Measurements from ENCODE around the gene KDM2A.
A peak's percentile ranks its signal among the peaks of the same experiment; 100 is the strongest.
"Not testable (repeated sequence)": the region's sequence is repeated elsewhere in the genome, so short reads cannot be mapped to it uniquely, and the experiment has no call there.

Gene KDM2A

DNA sequence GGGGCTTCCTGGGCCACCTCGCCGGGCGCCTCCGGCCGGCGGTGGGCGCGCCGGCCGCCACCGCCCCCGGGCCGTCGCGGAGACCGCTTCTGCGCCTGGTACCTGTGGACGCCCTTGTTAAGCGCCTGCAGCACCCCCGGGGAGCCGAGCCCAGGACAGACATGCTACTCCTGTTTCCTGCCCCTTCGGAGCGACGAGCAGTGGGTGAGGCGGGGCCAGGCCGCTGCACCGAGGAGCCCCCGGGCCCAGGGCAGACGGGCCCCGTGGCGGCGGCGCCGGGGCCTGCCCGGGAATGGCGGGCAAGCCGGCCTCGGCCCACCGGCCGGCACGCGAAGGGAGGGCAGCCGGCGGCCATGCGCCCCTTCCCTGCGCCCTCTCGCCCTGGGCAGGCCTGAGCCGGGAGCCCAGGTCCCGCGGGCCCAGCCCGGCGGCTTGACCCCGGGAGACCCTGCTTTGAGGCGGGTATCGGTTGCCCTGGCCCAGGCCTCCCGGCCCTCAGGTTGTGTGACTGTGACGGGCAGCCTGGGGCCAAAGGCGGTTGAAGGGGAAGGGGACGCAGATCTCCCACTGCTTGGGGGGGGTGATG is 789 bp upstream of the KDM2A start:
- DNase-seq = no peak

DNA sequence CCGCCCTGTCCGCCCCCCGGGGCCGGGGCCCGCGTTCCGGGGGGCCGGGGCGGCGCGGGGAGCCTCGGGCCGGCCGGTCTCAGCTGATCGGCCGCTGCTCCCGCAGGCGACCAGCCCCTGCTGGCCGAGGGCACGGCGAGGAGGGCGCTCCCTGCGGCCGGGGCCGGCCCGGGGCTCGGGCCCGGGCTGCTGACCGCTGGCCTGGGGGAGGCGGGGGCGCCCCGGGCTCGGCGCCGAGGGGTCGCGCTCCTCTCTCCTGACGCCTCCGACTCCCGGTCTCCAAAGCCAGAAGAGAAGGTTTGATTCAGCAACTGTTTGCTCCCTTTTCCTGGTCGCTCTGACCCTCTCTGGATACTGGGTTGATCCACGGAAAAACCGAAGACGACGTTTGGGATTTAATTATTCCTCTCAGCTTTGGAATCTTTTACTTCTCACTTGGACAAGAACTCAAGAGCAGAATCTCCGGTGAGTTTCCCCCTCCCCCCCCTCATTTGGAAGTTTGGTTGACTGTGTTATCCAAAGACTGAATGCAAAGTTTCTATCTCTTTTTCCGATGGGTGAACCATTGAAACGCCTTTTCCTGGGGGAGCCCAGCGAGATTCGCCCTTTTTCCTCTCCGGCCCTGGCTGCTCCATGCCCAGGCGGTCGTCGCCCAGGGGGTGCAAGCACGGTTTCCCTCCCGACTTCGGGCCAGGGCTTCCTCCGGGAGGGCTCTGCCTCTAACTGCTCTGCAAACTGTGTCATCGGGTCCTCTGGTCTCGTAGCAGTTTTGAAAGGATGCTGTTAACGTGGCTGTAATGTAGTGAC is 725 bp downstream of the KDM2A start:
- DNase-seq = peak in 1 of 2 experiments; percentile 5

DNA sequence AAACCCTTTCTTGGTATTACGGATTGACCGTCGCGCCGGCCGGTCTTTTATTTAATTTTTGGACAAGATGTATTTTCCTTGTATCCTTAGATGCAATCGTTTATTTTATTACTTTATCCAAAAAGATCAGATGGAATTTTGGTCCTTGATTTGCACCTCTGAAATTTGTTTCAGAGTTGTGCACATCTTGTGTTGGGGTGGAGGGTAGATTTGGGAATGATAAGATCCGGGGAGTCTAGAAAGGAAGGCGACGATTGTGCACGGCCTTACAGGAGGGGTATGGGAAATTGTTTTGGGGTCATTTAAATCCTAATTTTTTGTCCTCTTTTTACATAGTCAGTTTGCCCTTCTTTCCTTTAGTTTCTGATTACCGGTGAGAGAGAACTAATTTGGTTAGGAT is 1.4 kb downstream of the KDM2A start:
- no peak for DNase-seq

DNA sequence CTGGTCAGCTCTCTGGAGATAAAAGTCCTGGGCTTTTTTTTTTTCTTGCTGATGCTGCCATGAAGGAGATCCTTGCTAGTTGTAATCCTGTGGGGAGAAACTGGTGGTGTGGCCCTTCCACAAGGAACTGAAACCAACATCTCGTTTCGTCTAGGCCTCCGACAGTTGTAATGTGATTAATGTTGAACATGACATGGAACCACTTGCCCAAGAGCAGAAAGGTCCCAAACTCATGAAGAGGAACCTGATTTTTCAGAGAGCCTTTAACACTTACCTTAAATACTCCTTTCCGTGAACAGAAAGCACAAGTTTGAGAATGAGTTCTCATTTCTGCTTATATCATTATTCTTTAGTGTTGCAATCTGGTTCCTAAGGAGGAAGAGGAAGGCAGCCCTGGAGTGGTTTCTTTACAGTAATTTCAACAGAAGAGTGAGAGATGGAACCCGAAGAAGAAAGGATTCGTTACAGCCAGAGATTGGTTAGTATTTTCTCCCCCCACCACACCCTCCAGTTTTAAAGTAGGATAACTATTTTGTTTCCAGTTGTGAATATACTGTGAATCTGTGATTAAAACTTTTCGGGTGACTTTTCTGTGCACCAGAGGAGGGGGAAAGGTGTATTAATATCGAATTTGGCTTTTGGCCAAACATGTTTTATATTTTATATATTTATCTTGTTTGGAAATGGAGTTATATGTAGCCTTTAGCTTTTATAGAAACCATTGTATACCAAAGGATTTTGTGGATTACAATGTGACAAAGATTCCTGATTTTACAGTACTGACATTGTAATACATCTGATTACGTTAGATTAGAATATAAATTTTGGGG is 2.0 kb downstream of the KDM2A start:
- peak; percentile 87 to 91 for DNase-seq

DNA sequence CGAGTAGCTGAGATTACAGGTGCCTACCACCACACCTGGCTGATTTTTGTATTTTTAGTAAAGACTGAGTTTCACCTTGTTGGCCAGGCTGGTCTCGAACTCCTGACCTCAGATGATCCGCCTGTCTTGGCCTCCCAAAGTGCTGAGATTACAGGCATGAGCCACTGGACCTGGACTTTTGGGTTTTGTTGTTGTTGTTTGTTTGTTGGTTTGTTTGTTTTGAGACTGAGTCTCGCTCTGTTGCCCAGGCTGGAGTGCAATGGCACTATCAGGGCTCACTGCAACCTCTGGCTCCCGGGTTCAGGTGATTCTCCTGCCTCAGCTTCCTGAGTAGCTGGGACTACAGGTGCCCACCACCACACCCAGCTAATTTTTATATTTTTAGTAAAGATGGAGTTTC is 4.7 kb downstream of the KDM2A start:
- not testable (repeated sequence) for DNase-seq

DNA sequence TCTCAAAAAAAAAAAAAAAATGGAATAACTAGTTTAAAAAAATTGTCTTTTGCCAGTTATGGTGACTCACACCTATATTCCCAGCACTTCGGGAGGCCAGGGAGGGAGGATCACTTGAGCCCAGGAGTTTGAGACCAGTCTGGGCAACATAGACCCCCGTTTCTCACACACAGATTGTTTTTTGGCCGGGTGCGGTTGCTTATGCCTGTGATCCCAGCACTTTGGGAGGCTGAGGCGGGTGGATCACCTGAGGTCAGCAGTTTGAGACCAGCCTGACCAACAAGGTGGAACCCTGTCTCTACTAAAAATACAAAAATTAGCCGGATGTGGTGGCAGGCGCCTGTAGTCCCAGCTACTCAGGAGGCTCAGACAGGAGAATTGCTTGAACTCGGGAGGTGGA is 7.2 kb downstream of the KDM2A start:
- DNase-seq = not testable (repeated sequence)

DNA sequence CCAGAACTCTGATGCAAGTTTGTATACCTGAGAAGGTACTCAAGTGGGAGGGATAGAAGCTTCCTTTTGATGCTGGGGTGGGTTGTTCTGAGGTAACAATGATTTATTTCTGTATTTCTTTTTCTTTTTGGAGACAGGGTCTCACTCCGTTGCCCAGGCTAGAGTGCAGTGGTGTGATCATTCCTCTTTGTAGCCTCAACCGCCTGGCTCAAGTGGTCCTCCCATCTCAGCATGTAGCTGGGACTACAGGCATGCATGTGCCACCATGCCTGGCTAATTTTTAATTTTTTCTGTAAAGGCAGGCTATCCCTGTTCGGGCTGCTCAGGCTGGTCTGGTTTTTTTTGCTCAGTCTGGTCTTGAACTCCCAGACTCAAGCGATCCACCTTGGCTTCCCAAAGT is 7.9 kb downstream of the KDM2A start:
- DNase-seq = no peak

DNA sequence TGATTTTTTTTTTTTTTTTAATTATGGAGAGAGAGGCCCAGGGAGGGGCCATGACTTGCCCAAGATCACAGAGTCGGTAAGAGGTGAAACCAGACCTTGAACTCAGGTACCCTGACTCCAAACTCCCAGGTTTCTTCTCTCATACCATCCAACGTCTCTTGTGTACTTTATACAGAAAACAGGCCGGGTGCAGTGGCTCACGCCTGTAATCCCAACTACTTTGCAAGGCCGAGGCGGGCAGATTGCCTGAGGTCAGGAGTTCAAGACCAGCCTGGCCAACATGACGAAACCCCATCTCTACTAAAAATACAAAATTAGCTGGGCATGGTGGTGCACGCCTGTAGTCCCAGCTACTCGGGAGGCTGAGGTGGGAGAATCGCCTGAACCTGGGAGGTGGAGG is 11.8 kb downstream of the KDM2A start:
- not testable (repeated sequence) for DNase-seq

DNA sequence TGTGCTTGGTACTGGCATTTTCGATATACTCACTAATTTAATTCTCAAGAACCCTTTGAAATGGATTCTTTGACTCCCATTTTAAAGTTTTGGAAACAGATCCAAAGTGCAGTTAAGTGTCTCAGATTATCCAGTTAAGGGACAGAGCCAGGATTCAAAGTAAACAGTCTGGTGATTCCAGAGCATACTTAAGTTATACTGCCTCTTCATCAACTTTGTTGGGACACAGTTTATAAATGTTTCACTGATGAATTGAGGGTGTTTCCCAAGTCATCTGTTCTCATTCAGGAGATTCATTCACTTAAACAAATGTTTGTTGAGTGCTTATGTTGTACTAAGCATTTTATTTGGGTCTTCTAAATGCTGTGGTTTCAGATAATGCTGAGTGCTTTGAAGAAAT is 17.1 kb downstream of the KDM2A start:
- DNase-seq = no peak

DNA sequence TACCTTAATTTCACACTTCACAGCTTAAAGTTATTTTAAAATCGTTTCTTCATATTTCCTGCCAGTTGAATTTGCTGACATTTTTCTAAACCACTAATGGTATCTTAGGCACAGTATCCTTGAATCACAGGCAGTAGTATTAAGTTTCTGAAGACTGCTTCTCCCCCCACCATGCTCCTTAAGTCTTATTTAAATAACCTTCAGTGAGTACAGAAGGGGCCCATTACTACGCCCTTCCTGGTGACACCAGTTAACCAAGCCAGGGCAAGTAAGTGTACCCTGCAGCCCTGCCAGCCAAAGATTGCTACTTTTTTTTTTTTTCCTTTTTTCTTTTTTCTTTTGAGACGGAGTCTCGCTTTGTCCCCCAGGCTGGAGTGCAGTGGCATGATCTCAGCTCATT is 19.9 kb downstream of the KDM2A start:
- DNase-seq = no peak

DNA sequence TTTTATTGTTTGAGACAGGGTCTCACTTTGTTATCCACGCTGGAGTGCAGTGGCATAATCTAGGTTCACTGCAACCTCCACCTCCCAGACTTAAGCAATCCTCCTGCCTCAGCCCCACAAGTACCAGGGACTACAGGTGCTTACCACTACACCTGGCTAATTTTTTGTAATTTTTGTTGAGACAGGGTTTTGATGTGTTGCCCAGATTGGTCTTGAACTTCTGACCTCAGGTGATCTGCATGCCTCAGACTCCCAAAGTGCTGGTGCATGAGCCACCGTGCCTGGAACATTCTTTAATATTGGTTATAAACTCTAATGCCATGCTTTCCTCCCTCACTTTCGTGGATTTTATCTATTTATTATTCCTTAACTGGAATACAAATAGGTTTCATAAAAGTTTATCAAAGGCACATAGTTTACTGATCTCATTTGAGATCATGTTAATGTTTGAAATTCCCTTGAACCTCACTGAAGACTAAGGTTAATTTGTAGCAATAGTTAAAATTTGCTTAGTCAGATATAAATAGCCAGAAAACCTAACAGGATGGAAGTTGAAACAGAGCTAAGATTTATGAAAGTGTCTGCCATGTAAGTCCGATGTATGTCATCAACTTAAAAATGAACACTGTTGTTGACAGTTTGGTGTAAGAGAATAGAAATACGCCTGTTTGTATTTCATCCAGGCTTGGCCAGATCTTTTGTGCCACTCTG is 27.6 kb downstream of the KDM2A start:
- no peak for DNase-seq

DNA sequence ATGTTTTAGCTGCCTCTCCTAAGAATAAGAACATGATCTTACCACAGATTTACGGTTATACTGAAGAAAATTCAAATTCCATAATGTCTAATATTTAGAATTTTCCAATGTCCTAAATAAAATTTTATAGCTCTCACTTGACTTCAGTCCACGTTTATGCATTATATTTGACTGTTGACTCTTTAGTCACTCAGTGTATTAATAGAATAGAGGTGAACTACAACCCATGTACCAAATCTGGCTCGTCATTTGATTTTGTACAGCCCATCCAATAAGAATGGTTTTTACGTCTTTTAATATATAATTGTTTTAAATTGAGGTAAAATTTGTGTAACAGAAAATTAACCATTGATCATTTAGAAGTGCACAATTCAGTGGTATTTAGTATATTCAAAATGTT is 34.9 kb downstream of the KDM2A start:
- no peak for DNase-seq

DNA sequence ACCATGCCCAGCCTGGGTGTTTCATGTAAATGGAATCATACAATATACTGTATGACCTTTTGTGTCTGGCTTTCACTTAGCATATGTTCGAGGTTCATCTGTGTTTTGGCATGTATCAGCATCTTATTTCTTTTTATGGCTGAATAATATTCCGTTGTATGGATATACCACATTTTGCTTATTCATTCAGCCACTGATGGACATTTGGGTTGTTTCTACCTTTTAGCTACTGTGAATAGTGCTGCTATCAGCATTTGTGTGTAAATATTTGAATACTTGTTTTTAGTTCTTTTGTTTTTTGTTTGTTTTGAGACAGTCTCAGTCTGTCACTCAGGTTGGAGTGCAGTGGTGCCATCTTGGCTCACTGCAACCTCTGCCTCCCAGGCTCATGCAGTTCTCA is 35.7 kb downstream of the KDM2A start:
- no peak for DNase-seq

DNA sequence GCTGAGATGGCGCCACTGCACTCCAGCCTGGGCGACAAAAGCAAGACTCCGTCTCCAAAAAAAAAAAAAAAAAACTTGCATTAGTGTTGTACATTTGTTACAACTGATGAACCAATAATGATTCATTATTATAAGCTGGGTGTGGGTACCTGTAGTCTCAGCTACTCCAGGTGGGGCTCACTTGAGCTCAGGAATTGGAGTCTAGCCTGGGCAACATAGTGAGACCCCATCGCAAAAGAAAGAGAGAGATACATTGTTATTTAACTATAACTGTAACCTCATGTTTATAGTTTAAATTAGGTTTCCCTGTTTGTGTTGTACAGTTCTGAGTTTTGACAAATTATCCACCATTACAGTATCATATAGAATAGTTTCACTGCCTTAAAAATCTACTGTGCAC is 38.6 kb downstream of the KDM2A start:
- DNase-seq = no peak

DNA sequence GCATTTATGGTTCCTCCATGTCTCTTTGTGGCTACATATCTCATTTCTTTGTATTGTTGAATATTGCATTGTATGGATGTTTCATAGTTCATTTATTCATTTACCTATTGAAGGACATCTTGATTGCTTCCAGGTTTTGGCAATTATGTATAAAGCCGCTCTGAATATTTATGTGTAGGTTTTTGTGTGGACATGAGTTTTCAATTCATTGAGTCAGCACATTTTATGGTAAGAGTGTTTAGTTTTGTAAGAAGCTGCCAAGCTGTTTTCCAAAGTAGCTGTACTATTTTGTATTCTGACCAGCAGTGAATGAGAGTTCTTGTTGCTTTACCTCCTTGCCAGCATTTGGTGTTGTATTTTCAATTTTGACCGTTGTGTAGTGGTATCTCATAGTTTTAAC is 39.2 kb downstream of the KDM2A start:
- DNase-seq = no peak

DNA sequence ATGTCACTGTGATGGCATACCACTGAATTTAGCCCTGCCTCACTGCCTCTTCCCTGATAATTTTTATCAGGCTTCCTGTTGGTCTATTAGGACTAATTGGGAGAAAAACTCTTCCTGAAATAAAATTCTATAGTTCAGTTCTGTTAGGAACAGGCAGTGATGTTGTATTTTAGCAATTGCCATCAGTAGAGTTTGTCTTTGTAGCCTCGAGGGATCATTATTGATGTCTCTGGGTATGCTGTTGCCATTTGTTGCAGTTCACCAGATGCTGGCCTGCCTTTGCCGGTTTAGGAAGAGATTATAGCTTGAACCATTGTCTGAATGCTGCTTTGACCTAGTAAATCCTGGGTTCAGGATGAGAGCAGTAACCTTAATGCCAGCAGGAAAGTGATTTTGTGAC is 41.0 kb downstream of the KDM2A start:
- no peak for DNase-seq

DNA sequence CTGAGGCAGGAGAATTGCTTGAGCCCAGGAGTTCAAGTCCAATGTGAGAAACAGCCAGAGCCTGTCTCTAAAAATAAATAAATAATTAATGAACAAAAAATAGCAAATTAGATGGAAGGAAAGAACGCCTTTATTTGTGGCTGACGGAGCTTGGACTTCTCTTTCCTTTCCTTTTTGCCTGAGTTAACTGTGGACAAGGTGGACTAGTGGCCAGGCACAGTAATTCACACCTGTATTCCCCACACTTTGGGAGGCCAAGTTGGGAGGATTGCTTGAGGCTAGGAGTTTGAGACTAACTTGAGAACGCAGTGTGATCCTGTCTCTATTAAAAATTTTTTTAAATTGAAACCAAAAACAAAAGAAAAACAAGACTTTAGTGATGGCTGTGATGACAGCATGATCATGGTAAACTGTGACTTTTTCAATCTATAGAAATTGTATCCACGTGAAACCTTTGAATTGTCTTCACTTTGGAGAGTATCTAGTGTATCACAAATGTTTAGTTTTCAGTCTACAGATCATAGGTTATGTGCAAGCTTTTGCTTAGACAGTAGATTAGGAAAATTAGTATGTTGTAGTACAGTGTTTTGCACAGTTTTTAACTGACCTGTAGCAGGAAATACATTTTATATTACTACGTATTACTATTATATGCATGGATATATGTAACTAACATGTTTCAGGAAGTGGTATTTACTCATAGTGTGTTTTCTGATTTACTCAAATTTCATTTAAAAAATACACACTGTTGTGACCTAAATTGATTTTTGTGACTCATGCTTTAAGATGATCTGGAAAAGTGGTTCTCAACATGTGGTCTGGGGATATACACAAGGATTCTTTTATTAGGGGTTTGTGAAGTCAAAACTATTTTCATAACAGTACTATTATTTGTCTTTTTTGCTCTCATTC is 42.1 kb downstream of the KDM2A start:
- DNase-seq = no peak

DNA sequence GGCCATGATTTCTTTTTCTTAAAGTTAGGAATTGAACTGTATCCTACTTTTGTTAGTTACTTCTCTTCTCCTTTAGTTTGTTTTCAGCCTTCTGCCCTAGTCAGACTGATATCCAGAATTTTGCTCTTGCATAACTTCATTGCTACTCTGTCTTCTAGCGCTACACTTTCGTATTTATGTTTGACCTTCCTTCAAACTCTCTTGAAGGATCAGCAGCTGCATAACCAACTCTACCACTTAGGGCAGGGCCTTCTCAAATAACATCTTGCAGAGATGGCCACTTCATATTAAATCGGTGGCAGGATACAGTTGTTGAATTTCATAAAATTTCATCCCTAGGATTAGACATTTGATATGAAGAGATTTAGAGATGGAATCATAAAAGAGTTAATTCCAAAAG is 43.9 kb downstream of the KDM2A start:
- DNase-seq = no peak

DNA sequence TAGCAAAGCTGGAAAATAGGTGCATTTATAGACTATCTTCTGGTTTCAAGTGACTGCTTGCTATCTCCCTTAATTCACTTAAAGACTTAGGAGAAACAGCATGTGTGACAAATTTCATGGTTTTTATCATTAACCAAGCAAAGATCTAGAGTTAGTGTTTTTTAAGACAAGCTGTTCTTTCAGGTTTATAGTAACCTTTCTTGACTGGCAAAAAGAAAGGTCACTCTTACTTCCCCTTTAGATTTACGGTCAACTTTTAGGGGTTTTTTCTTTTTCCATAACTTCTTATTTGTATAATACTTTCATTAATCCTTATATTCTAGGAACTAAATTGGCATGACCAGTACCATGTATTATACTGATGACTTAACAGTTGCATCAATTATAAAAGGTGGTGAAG is 46.6 kb downstream of the KDM2A start:
- no peak for DNase-seq

DNA sequence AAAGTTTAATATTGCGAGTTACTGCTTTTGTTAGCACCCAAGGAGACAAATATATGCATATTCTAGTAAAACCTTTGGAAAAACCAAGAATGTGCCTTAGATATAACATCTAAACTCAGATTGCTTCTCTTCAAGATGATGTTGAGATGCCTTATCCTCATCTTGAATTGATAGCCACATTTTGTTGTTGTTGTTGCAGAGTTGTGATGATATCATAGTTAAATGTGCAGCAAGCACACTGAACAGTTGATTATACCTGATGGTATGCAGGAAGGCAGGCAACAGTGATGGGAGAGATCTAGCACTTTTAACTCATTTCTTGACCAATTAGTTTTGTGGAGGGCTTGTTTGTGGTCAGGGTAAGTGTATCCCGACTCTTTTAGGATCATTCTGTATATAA is 48.0 kb downstream of the KDM2A start:
- no peak for DNase-seq

DNA sequence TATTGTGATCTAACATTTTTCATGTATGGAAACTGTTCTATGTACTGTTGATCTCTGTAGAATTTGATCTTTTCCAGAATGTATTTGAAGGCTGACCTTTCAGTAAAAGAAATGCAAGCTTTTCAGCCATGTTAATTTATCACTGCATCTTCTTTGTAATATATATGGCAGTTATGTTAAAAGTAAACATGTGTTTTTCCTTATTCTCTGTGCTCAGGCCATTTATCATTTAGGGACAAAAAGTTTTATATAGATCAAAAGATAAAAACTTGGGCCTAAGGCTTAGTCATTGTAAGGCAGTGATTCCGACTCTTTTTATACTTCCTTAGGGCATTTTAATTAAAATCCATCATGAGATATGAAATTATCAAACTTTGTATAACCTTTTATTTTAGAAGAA is 48.7 kb downstream of the KDM2A start:
- DNase-seq = no peak

DNA sequence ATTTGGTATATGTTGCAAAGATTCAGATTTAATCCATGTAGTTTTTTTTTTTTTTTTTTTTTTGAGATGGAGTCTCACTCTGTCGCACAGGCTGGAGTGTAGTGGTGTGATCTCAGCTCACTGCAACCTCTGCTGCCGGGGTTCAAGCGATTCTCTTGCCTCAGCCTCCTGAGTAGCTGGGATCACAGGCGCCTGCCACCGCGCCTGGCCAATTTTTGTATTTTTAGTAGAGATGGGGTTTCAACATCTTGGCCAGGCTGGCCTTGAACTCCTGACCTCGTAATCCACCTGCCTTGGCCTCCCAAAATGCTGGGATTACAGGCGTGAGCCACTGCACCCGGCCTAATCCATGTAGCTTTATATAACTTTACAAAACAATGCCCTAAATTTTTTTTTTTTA is 49.8 kb downstream of the KDM2A start:
- not testable (repeated sequence) for DNase-seq

Data from AML-193 (cell line).